Mesenchymal stem cell (in vitro differentiated cells and primary cell): ENCODE data around the gene THADA.

ENCODE experiments used
- DNase-seq: peaks from one replicate; pipeline ENCODE4 v3.0.0-alpha.2; 2013
- H2AFZ ChIP-seq: one replicate; pipeline ENCODE4 v1.6.1; 2013; ENCODE audit warnings: low read depth, mild to moderate bottlenecking, control low read depth, inconsistent platforms, low read length, moderate library complexity
- H2AK5ac ChIP-seq: 2 replicates; pipeline ENCODE4 v1.6.1; 2013; ENCODE audit warnings: low read length, moderate library complexity, mild to moderate bottlenecking, inconsistent platforms; ENCODE audit not compliant: severe bottlenecking
- H2BK120ac ChIP-seq: one replicate; pipeline ENCODE4 v1.6.1; 2013; ENCODE audit warnings: low read depth, mild to moderate bottlenecking, inconsistent platforms, low read length, moderate library complexity
- H2BK12ac ChIP-seq, 2 experiments: one replicate each; pipeline ENCODE4 v1.6.1; 2013; ENCODE audit warnings: inconsistent platforms in 2 of 2, low read length in 2 of 2, mild to moderate bottlenecking in 2 of 2, moderate library complexity in 2 of 2, control low read depth in 1 of 2
- H2BK15ac ChIP-seq: one replicate; pipeline ENCODE4 v1.6.1; 2013; ENCODE audit warnings: mild to moderate bottlenecking, low read depth, inconsistent platforms; ENCODE audit not compliant: poor library complexity, severe bottlenecking
- H2BK5ac ChIP-seq: 2 replicates; pipeline ENCODE4 v1.6.1; 2013; ENCODE audit warnings: low read depth, mild to moderate bottlenecking, low read length, control low read depth, inconsistent platforms; ENCODE audit not compliant: poor library complexity, severe bottlenecking
- H3K14ac ChIP-seq, 2 experiments: one replicate each; pipeline ENCODE4 v1.6.1; 2013; ENCODE audit warnings: inconsistent platforms in 2 of 2, low read length in 2 of 2, control low read depth in 1 of 2, mild to moderate bottlenecking in 1 of 2, moderate library complexity in 1 of 2
- H3K18ac ChIP-seq, 2 experiments: one replicate each; pipeline ENCODE4 v1.6.1; 2013; ENCODE audit warnings: inconsistent platforms in 2 of 2, low read length in 2 of 2, control low read depth in 1 of 2, low read depth in 1 of 2, mild to moderate bottlenecking in 1 of 2
- H3K23ac ChIP-seq, 2 experiments: one replicate each; pipeline ENCODE4 v1.6.1; 2013; ENCODE audit warnings: inconsistent platforms in 2 of 2, low read length in 2 of 2, mild to moderate bottlenecking in 2 of 2, moderate library complexity in 2 of 2, control low read depth in 1 of 2
- H3K27ac ChIP-seq: 2 replicates; pipeline ENCODE4 v1.5.1; 2013; ENCODE audit warnings: mild to moderate bottlenecking, moderate library complexity, low read length, control low read depth, inconsistent platforms; ENCODE audit not compliant: poor library complexity, severe bottlenecking
- H3K27me3 ChIP-seq, 2 experiments: 2 replicates each; pipeline versions ENCODE4 v1.6.1 to v1.7.0; 2013; ENCODE audit warnings: low read length in 2 of 2, mild to moderate bottlenecking in 2 of 2, moderate library complexity in 2 of 2, control low read depth in 1 of 2, inconsistent platforms in 1 of 2; ENCODE audit not compliant: control insufficient read depth in 1 of 2, insufficient read depth in 1 of 2
- H3K36me3 ChIP-seq, 2 experiments: 2 replicates each; pipeline versions ENCODE4 v1.6.1 to v1.7.0; 2013; ENCODE audit warnings: low read length in 2 of 2, control low read depth in 1 of 2, inconsistent platforms in 1 of 2, low read depth in 1 of 2, mild to moderate bottlenecking in 1 of 2; ENCODE audit not compliant: insufficient read depth in 2 of 2, control insufficient read depth in 1 of 2
- H3K4ac ChIP-seq, 2 experiments: one replicate each; pipeline ENCODE4 v1.6.1; 2013; ENCODE audit warnings: inconsistent platforms in 2 of 2, low read length in 2 of 2, mild to moderate bottlenecking in 2 of 2, moderate library complexity in 2 of 2, control low read depth in 1 of 2, low read depth in 1 of 2
- H3K4me1 ChIP-seq: 2 replicates; pipeline ENCODE4 v1.6.1; 2013; ENCODE audit warnings: low read depth, low read length, control low read depth; ENCODE audit not compliant: control insufficient read depth, insufficient read depth
- H3K4me2 ChIP-seq: 2 replicates; pipeline ENCODE4 v1.6.1; 2013; ENCODE audit warnings: low read length, mild to moderate bottlenecking, inconsistent platforms; ENCODE audit not compliant: poor library complexity, severe bottlenecking
- H3K4me3 ChIP-seq, 2 experiments: 2 replicates each; pipeline versions ENCODE4 v1.5.1 to v1.7.0; 2013; ENCODE audit warnings: low read length in 2 of 2, mild to moderate bottlenecking in 2 of 2, control low read depth in 1 of 2, low read depth in 1 of 2; ENCODE audit not compliant: insufficient read depth in 1 of 2
- H3K79me1 ChIP-seq: replicated peaks from 2 replicates; pipeline ENCODE4 v1.6.1; 2013; ENCODE audit warnings: mild to moderate bottlenecking, control low read depth, low read length, inconsistent platforms; ENCODE audit not compliant: poor library complexity, severe bottlenecking
- H3K9ac ChIP-seq: 2 replicates; pipeline ENCODE4 v1.7.0; 2013; ENCODE audit warnings: mild to moderate bottlenecking, low read length, moderate library complexity
- H3K9me3 ChIP-seq: 2 replicates; pipeline ENCODE4 v1.7.0; 2013; ENCODE audit warnings: mild to moderate bottlenecking, low read length; ENCODE audit not compliant: control insufficient read depth
- H4K8ac ChIP-seq: one replicate; pipeline ENCODE4 v1.6.1; 2013; ENCODE audit warnings: inconsistent platforms, mild to moderate bottlenecking, low read length, moderate library complexity
- H4K91ac ChIP-seq: one replicate; pipeline ENCODE4 v1.6.1; 2013; ENCODE audit warnings: mild to moderate bottlenecking, low read length, inconsistent platforms
- WGBS: methylation state at CpG from one replicate; pipeline ENCODE4 v1.1.7; 2013; ENCODE audit warnings: mixed read lengths; 5-methylcytosine and 5-hydroxymethylcytosine counted together

THADA gene

DNA sequence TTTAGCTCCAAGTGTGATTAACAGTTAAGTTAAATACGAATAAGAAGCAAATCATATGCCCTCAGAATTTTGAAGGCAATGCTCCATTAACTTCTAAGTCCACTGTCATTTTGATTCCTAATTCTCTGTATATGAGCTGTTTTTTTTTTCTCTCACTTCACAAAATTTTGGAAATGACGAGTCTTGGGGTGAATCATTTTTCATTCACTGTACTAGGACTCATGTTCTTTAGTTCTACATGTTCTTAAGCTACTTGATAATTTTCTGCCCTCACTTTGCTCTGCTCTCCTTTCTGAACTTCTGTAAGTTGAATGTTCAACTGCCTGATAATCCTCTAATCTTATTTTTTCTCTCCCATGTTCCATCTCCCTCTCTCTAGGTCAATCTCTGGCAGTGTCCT, 141.0 kb downstream of the THADA start:
- Histone ChIP-seq H3K4me1 (peaks cover 2% of the 10 kb centered on the region), H4K91ac (no peak overlapping the region), H3K27ac (no peak overlapping the region), H2AK5ac (no peak overlapping the region), H3K9ac (peak overlapping the region; percentile 38), H3K4me2 (no peak overlapping the region), H3K9me3 (no peaks in the 10 kb centered on the region), H3K36me3 (peaks cover 0 to 4% of the 10 kb centered on the region in 2 experiments), H3K14ac (no peak overlapping the region), H3K4me3 (no peak overlapping the region), H2BK15ac (no peak overlapping the region), H3K27me3 (no peaks in the 10 kb centered on the region), H3K23ac (no peak overlapping the region), H3K4ac (no peak overlapping the region), H3K18ac (no peak overlapping the region), H2AFZ (no peak overlapping the region), H2BK12ac (no peak overlapping the region), H4K8ac (no peak overlapping the region), H3K79me1 (peaks cover 2% of the 10 kb centered on the region), H2BK5ac (no peak overlapping the region), H2BK120ac (no peak overlapping the region)
- WGBS: 29% methylated on average over 1 of the region's 2 CpGs
- no peak for DNase-seq

DNA sequence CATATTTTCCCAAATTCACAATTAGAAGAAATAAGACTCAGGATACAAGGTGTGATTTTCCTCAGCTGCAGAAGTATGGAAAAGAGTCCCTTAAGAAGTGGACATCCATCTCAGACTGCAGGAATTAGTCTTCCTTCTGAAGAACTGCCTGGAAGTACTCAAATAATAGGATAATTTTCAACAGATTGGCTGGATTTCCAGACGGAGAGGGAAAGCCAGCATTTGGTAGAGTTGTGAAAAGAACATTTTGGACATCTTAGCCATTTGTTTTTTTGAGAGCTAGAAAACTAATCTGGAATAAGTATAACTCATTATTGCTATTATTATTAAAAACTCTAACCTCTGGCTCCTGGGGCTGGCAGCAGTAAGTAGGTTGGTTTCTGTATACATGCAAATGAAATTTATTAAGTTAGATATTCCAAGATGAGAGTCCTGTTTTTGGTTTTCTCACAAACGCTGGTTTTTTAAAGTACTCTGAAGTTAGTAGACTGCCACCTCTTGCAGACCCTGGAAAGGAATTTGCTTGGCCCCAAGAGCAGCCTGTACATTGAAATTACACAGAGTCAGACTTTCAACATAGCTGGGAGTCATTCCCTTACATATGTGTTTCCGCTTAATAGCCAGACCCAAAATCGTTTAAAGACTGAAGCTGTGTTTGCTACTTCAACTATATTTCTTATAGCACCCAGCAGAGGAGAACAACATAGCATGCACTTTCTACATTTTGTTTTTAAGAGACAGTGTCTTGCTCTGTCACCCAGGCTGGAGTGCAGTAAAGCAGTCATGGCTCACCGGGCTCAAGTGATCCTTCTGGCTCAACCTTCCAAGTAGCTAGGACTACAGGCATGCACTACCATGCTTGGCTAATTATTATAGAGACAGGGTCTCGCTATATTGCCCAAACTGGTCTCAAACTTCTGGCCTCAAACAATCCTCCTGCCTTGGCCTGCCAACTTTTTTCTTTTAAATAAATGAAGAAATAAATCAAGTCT, 142.4 kb downstream of the THADA start:
- Histone ChIP-seq H3K27ac (no peak overlapping the region), H3K4ac (no peak overlapping the region), H4K91ac (no peak overlapping the region), H3K23ac (no peak overlapping the region), H2AFZ (no peak overlapping the region), H3K27me3 (no peaks in the 10 kb centered on the region), H3K9ac (no peak overlapping the region), H4K8ac (no peak overlapping the region), H2BK5ac (no peak overlapping the region), H3K14ac (no peak overlapping the region), H2BK15ac (no peak overlapping the region), H2BK120ac (peak overlapping the region; percentile 11), H3K79me1 (peaks cover 2% of the 10 kb centered on the region), H3K18ac (peak overlapping the region; percentile 50 to 72), H3K36me3 (peaks cover 0 to 4% of the 10 kb centered on the region in 2 experiments), H2BK12ac (peak overlapping the region in 1 of 2 experiments; percentile 90), H3K9me3 (no peaks in the 10 kb centered on the region), H3K4me1 (peaks cover 2% of the 10 kb centered on the region), H2AK5ac (no peak overlapping the region), H3K4me3 (no peak overlapping the region), H3K4me2 (no peak overlapping the region)
- 63% methylated on average over 5 of the region's 6 CpGs for WGBS
- DNase-seq: peak; percentile 41

DNA sequence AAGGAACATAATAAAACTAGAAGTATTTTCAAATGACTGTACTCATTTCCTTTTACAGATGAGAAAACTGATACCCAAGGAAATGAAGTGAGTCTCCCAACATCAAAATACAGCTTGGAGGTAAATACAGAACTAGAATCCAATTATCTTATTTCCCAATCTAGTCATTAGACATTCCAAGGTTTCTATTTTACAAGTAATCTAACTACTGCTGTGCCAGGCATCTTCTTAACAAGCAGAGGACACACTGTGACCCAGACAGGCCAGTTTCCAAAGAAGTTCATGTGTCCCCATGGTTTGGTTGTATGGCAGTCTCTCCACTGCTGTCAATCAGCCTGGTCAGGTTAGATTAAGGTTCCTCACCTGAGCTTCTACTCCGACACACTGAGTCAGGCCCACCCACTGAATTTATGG, 143.5 kb downstream of the THADA start:
- H3K36me3 ChIP-seq: peaks cover 0 to 4% of the 10 kb centered on the region in 2 experiments
- no peak overlapping the region for H3K4me3 ChIP-seq
- H2BK5ac ChIP-seq: no peak overlapping the region
- H3K14ac ChIP-seq: no peak overlapping the region
- peaks cover 2% of the 10 kb centered on the region for H3K79me1 ChIP-seq
- peaks cover 5% of the 10 kb centered on the region for H3K4me1 ChIP-seq
- H3K4me2 ChIP-seq: no peak overlapping the region
- H4K8ac ChIP-seq: no peak overlapping the region
- H3K18ac ChIP-seq: peak overlapping the region in 1 of 2 experiments; percentile 37
- no peak overlapping the region for H2AFZ ChIP-seq
- H3K9me3 ChIP-seq: no peaks in the 10 kb centered on the region
- no peak overlapping the region for H4K91ac ChIP-seq
- WGBS: 93% methylated on average over 1 of the region's 1 CpG
- no peak overlapping the region for H3K9ac ChIP-seq
- peak overlapping the region; percentile 34 to 70 for H2BK12ac ChIP-seq
- H2BK120ac ChIP-seq: no peak overlapping the region
- no peak overlapping the region for H2BK15ac ChIP-seq
- H3K4ac ChIP-seq: no peak overlapping the region
- no peak overlapping the region for H3K27ac ChIP-seq
- H2AK5ac ChIP-seq: no peak overlapping the region
- DNase-seq: no peak
- H3K23ac ChIP-seq: no peak overlapping the region
- no peaks in the 10 kb centered on the region for H3K27me3 ChIP-seq

- Histone ChIP-seq H3K23ac (no peak overlapping the region), H3K79me1 (peaks cover 4% of the 10 kb centered on the region), H3K18ac (no peak overlapping the region), H3K4me2 (no peak overlapping the region), H3K27me3 (no peaks in the 10 kb centered on the region), H2BK15ac (no peak overlapping the region), H2BK12ac (no peak overlapping the region), H3K4ac (no peak overlapping the region), H3K36me3 (peaks cover 4 to 5% of the 10 kb centered on the region in 2 experiments), H3K4me1 (peaks cover 5% of the 10 kb centered on the region), H4K8ac (no peak overlapping the region), H3K27ac (no peak overlapping the region), H3K4me3 (no peak overlapping the region), H2AFZ (no peak overlapping the region), H2BK120ac (no peak overlapping the region), H2BK5ac (no peak overlapping the region), H3K14ac (no peak overlapping the region), H3K9ac (no peak overlapping the region), H4K91ac (no peak overlapping the region), H3K9me3 (no peaks in the 10 kb centered on the region), H2AK5ac (no peak overlapping the region)
- no peak for DNase-seq
- no CpG with 5 or more reads among the region's 1 CpG for WGBS
These were observed 145.2 kb downstream of the THADA start for GRCh38 chr2:43450617-43451016.
